ENCODE measurements around the gene ATP13A1.

The ATP13A1 gene

DNA sequence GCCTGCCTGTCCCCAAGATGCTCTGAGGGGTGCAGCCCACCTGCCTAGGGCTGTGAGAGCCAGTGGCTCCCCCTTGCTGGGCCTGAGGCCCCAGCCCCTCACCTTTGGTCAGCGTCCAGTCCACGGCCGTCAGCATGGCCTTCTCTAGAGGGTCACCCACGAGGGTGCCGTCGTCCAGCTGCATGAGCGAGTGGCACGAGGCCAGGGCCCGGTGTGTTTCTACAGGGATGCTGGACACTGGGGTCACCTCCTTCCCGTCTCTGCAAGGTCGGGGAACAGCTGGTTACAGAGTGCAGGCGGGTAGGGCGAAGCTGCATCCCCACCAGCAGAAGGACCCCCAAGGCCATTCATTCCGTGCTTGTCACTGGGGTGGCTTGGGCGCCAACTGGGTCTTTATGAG is 9.0 kb downstream of the ATP13A1 start:
- no peak overlapping the region for H3K4me2 ChIP-seq
- H3K4me3 ChIP-seq: no peak overlapping the region
- peaks cover 60% of the 10 kb centered on the region for H4K20me1 ChIP-seq
- H3K27ac ChIP-seq: no peak overlapping the region
- no peak for TF ChIP-seq Cebpa-rat (IDR thresholded peaks at IDR 0.05)
- no peaks in the 10 kb centered on the region for H3K27me3 ChIP-seq
- H3K9ac ChIP-seq: no peak overlapping the region
- peaks cover 100% of the 10 kb centered on the region for H3K36me3 ChIP-seq
- H3K9me3 ChIP-seq: no peaks in the 10 kb centered on the region
- H3K4me1 ChIP-seq: peaks cover 17% of the 10 kb centered on the region

DNA sequence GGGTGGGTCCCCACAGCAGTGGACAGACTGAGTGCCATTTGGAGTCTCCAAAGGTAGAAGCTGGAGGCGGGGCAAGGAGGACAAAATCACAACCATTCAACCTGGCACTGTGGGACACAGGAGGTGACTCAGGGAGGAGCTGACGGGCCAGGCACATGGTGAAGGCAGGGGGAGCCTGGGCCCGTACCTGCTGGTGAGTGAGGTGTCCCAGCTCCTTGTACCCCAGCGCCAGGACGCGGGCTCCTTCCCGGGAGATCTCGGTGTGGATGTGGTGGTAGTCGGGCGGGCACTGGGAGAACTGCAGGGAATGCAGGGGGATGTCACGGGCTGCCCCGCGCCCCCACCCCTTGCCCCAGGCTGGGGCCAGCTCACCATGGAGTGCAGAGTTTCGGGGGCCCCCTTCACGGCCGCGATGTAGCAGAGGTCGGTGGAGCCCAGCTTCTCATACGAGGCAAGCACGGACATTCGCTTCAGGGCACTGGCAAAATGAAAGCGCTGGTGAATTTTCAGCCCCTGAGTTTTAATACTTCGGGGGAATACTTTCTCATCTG is 9.8 kb downstream of the ATP13A1 start:
- Histone ChIP-seq H3K4me2 (no peak overlapping the region), H4K20me1 (peaks cover 58% of the 10 kb centered on the region), H3K4me1 (peaks cover 17% of the 10 kb centered on the region), H3K4me3 (no peak overlapping the region), H3K9ac (no peak overlapping the region), H3K36me3 (peaks cover 100% of the 10 kb centered on the region), H3K27me3 (no peaks in the 10 kb centered on the region), H3K27ac (no peak overlapping the region), H3K9me3 (no peaks in the 10 kb centered on the region)
- no peak for TF ChIP-seq Cebpa-rat (IDR thresholded peaks at IDR 0.05)

DNA sequence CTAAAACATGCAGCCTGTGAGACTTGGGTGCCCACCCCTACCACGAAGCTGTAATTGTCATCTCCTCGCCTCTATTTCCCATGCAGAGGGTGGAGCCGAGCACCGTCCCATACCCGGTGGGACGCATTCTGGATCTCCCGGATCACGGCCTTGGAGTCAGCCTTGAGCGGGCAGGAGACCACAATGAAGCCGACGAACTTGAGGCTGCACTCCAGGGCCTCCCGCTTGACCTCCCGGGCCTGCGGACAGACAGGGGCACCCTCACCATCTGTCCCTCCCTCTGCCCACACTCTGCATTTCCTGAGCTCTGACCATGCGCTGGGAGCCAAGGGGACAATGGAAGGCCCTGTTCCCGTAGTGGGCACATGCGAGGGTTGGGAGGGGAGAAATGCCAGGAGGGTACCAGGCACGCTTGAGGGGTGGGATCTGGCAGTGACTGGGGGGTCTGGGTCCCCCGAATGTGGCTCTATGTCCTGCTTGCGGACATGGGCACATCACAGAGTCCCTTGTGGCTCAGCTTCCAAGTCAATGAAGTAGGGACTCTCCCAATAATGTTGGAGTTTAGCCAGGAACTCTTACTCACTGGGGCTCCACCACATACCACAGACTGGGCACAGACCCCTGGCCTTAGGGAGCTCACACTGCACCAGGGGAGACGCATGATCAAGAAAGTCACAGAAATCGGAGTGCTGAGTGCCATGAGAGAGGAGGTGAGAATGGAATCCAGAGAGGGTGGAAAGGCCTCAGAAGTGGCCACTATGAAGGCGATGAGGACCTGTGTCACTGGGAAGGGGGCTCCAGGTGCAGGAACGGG is 10.8 kb downstream of the ATP13A1 start:
- Histone ChIP-seq H3K9ac (no peak overlapping the region), H3K4me1 (peaks cover 10% of the 10 kb centered on the region), H3K4me3 (no peak overlapping the region), H3K4me2 (no peak overlapping the region), H3K36me3 (peaks cover 100% of the 10 kb centered on the region), H3K27me3 (no peaks in the 10 kb centered on the region), H4K20me1 (peaks cover 48% of the 10 kb centered on the region), H3K27ac (no peak overlapping the region), H3K9me3 (no peaks in the 10 kb centered on the region)
- no peak for TF ChIP-seq Cebpa-rat (IDR thresholded peaks at IDR 0.05)

DNA sequence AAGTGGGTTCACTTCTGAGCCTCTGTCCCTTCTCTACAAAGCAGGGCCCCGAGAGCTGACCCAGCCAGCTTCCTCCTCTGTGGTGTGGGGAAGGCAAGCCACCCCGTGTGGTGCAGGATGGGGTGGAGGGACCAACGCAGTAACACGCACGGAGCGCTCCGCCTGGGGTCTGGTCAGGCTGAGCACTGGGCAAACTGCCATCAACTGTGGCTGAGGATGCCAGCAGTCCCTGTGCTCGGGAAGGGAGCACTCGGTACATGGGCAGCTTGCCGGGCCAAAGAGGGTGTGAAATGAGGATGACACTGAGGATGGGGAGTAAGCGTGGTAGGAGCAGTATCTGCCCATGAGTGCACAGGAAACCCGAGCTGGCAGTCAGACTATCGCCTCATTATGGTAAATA is 12.4 kb downstream of the ATP13A1 start:
- H3K9ac ChIP-seq: no peak overlapping the region
- no peaks in the 10 kb centered on the region for H3K27me3 ChIP-seq
- H3K27ac ChIP-seq: no peak overlapping the region
- no peaks in the 10 kb centered on the region for H3K4me1 ChIP-seq
- TF ChIP-seq Cebpa-rat (IDR thresholded peaks at IDR 0.05): no peak
- H3K36me3 ChIP-seq: peaks cover 100% of the 10 kb centered on the region
- no peaks in the 10 kb centered on the region for H3K9me3 ChIP-seq
- peaks cover 38% of the 10 kb centered on the region; the same call in 1 of the 2 replicates for H4K20me1 ChIP-seq
- no peak overlapping the region for H3K4me2 ChIP-seq
- H3K4me3 ChIP-seq: no peak overlapping the region

DNA sequence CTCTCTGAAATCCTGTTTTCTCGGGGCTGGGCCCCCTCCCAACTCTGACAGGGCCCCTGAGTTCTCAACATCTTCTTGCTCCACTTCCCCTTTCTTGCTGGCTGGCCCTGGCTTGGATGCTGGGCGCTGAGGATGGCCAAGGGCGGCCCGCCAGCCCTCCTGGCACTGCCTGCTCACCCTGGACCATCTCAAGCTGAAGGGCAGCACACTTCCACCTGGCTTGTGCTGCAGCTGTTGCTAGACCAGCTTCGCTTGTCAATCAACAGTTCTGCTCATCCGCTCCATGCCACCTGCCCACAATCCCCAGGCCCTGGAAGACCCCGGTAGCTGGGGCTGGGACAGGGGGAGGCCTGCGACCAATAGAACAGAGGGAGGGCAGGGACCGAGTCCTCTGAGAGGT is 13.1 kb downstream of the ATP13A1 start:
- Histone ChIP-seq H3K4me3 (no peak overlapping the region), H3K27me3 (no peaks in the 10 kb centered on the region), H3K36me3 (peaks cover 100% of the 10 kb centered on the region), H3K27ac (no peak overlapping the region), H3K4me2 (no peak overlapping the region), H3K9ac (no peak overlapping the region), H3K9me3 (no peaks in the 10 kb centered on the region), H3K4me1 (no peaks in the 10 kb centered on the region), H4K20me1 (peaks cover 38% of the 10 kb centered on the region; the same call in 1 of the 2 replicates)
- no peak for TF ChIP-seq Cebpa-rat (IDR thresholded peaks at IDR 0.05)

DNA sequence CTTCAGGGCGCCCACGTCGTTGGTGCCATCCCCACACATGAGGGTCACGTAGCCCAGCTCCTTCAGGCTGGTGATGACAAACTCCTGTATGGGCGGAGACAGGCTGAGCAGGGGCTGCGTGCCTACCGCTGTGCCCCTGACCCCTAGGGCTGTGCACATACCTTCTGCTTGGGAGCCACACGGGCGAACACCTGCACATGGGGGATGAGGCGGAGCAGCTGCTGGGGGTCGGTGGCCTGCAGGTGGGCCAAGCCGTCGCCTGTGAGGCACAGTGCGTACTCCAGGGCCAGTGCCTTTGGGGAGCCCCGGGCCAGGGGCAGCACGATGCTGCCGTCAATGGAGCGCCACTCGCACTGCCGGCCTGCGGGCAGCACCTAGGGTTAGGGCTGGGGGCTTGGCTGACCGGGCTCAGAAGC is 13.9 kb downstream of the ATP13A1 start:
- Histone ChIP-seq H3K27ac (no peak overlapping the region), H3K27me3 (no peaks in the 10 kb centered on the region), H3K4me1 (no peaks in the 10 kb centered on the region), H3K4me2 (no peak overlapping the region), H3K9me3 (no peaks in the 10 kb centered on the region), H3K9ac (no peak overlapping the region), H3K36me3 (peaks cover 100% of the 10 kb centered on the region), H3K4me3 (no peak overlapping the region), H4K20me1 (peaks cover 41% of the 10 kb centered on the region; the same call in 1 of the 2 replicates)
- TF ChIP-seq Cebpa-rat (IDR thresholded peaks at IDR 0.05): no peak

DNA sequence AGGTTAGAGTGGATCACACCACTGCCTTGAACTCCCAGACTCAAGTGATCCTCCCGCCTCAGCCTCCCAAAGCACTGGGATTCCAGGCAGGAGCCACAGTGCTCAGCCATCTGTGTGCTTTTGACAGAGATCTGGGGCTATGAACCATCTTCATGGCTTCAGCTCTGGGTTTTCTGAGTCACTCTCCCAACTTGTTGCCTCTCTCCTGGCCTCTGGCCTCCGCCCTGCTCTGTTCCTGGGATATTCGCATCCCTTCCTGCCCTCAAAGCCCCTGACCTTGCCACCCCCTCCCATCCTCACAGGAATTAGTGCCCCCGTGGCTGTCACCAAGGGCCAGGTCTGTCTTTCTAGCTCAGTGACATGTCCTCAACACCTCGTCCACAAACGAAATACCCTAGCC is 14.3 kb downstream of the ATP13A1 start:
- Histone ChIP-seq H4K20me1 (peaks cover 37% of the 10 kb centered on the region; the same call in 1 of the 2 replicates), H3K27me3 (no peaks in the 10 kb centered on the region), H3K9me3 (no peaks in the 10 kb centered on the region), H3K4me2 (no peak overlapping the region), H3K4me3 (no peak overlapping the region), H3K9ac (no peak overlapping the region), H3K4me1 (no peaks in the 10 kb centered on the region), H3K27ac (no peak overlapping the region), H3K36me3 (peaks cover 100% of the 10 kb centered on the region)
- no peak for TF ChIP-seq Cebpa-rat (IDR thresholded peaks at IDR 0.05)

DNA sequence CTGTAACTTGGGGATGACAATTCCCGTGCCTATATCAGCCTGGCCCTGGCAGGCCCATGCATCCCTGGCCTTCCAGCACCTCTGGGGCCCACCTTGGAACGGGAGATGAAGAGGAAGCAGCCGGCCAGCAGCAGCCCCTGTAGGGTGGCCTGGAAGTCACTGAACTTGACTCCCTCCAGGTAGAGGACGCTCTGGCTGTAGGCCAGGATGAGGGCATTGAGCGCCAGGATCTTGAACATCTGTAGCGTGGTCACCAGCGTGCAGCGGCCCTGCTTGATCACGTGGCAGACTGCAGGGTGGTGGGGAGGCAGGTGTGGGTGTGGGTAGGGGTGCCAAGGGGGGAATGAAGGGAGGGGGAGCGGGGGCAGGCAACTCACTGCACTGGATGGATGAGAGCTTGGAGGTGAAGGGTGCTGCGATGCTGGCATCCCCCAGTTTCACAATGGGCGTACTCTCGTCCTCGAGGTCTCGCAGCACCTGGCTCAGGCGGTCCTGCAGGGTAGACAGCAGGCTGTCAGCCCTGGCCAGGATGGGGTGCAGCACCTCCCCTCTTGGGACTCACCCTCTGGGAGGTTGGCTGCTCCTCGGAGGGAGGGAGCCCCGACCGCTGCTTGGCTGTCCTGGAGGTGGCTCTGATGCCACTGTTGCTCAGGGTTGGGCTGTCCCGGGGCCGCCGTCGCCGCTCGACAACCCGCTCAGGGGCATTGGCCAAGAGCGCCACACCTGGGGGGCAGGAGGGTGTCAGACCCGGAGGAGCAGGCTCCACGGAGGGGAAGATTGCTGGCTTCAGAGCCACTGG is 16.2 kb downstream of the ATP13A1 start:
- H4K20me1 ChIP-seq: peaks cover 36% of the 10 kb centered on the region; the same call in 1 of the 2 replicates
- no peak overlapping the region for H3K4me3 ChIP-seq
- no peak overlapping the region for H3K27ac ChIP-seq
- H3K9ac ChIP-seq: no peak overlapping the region
- no peak overlapping the region for H3K4me2 ChIP-seq
- no peaks in the 10 kb centered on the region for H3K9me3 ChIP-seq
- no peaks in the 10 kb centered on the region for H3K27me3 ChIP-seq
- TF ChIP-seq Cebpa-rat (IDR thresholded peaks at IDR 0.05): no peak
- peaks cover 4% of the 10 kb centered on the region for H3K4me1 ChIP-seq
- H3K36me3 ChIP-seq: peaks cover 82% of the 10 kb centered on the region

DNA sequence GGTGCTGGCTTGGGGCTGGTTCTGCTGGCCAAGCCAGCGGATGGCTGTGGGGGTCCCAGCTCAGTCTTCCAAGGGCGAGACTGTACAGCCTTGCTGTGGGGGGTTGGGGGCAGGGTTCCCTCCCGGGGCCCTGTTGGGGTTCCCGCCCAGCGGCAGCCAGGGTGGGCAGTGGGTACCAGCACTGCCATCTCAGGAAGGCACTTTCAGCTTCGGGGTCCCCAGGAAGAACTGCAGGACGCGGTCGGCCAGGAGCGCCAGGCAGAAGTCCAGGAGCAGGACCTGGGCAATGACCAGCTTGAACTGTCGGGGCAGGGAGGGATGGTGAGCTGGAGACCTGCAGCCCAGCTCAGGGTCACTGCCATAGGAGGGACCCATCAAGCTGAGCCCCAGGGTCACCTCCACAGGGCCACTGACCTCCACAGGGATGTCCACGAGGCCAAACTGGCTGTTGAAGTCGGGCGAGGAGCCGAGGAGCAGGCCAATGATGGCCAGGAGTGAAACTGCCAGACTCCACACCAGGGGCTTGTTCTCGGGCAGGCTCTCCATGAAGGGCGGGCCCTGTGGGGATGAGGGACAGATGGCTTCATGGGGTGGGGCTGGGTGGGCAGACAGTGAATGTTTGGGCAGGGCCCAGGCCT is 18.1 kb downstream of the ATP13A1 start:
- H4K20me1 ChIP-seq: peaks cover 22% of the 10 kb centered on the region; the same call in 1 of the 2 replicates
- H3K4me3 ChIP-seq: no peak overlapping the region
- peaks cover 13% of the 10 kb centered on the region for H3K4me1 ChIP-seq
- peaks cover 79% of the 10 kb centered on the region for H3K36me3 ChIP-seq
- no peak overlapping the region for H3K4me2 ChIP-seq
- no peak overlapping the region for H3K27ac ChIP-seq
- H3K27me3 ChIP-seq: no peaks in the 10 kb centered on the region
- H3K9me3 ChIP-seq: no peaks in the 10 kb centered on the region
- no peak for TF ChIP-seq Cebpa-rat (IDR thresholded peaks at IDR 0.05)
- H3K9ac ChIP-seq: no peak overlapping the region

All from BLaER1 (cell line).